Neural cell (in vitro differentiated cells): ENCODE measurements around the gene PRKCD.

Source experiments
- EP300 ChIP-seq: fragments of 450-650 bp; conservative IDR thresholded peaks from 2 replicates; pipeline ENCODE4 v1.6.1; 2014; ENCODE audit warnings: antibody characterized with exemption, mild to moderate bottlenecking, moderate library complexity; ENCODE audit not compliant: poor library complexity, severe bottlenecking
- SMC3 ChIP-seq: fragments of 450-650 bp; conservative IDR thresholded peaks from 2 replicates; pipeline ENCODE4 v1.6.1; 2014; ENCODE audit warnings: antibody characterized with exemption, mild to moderate bottlenecking, moderate library complexity; ENCODE audit not compliant: poor library complexity
- TAF1 ChIP-seq: IDR thresholded peaks from 2 replicates; pipeline ENCODE4 v1.6.1; 2012; ENCODE audit warnings: low read depth
- TF ChIP-seq, protein P1 (sequence below): fragments of 450-650 bp; IDR thresholded peaks from 2 replicates; pipeline ENCODE4 v1.5.1; 2014; ENCODE audit warnings: antibody characterized with exemption, mild to moderate bottlenecking, moderate library complexity; ENCODE audit not compliant: poor library complexity, severe bottlenecking
- TF ChIP-seq, protein P2 (sequence below): IDR thresholded peaks from 2 replicates; pipeline ENCODE4 v1.6.1; 2012; ENCODE audit warnings: borderline replicate concordance

- TF ChIP-seq, protein P1, sequence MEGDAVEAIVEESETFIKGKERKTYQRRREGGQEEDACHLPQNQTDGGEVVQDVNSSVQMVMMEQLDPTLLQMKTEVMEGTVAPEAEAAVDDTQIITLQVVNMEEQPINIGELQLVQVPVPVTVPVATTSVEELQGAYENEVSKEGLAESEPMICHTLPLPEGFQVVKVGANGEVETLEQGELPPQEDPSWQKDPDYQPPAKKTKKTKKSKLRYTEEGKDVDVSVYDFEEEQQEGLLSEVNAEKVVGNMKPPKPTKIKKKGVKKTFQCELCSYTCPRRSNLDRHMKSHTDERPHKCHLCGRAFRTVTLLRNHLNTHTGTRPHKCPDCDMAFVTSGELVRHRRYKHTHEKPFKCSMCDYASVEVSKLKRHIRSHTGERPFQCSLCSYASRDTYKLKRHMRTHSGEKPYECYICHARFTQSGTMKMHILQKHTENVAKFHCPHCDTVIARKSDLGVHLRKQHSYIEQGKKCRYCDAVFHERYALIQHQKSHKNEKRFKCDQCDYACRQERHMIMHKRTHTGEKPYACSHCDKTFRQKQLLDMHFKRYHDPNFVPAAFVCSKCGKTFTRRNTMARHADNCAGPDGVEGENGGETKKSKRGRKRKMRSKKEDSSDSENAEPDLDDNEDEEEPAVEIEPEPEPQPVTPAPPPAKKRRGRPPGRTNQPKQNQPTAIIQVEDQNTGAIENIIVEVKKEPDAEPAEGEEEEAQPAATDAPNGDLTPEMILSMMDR = no peak
- TF ChIP-seq SMC3 (no peak), TAF1 (no peak), EP300 (no peak)
- TF ChIP-seq, protein P2, sequence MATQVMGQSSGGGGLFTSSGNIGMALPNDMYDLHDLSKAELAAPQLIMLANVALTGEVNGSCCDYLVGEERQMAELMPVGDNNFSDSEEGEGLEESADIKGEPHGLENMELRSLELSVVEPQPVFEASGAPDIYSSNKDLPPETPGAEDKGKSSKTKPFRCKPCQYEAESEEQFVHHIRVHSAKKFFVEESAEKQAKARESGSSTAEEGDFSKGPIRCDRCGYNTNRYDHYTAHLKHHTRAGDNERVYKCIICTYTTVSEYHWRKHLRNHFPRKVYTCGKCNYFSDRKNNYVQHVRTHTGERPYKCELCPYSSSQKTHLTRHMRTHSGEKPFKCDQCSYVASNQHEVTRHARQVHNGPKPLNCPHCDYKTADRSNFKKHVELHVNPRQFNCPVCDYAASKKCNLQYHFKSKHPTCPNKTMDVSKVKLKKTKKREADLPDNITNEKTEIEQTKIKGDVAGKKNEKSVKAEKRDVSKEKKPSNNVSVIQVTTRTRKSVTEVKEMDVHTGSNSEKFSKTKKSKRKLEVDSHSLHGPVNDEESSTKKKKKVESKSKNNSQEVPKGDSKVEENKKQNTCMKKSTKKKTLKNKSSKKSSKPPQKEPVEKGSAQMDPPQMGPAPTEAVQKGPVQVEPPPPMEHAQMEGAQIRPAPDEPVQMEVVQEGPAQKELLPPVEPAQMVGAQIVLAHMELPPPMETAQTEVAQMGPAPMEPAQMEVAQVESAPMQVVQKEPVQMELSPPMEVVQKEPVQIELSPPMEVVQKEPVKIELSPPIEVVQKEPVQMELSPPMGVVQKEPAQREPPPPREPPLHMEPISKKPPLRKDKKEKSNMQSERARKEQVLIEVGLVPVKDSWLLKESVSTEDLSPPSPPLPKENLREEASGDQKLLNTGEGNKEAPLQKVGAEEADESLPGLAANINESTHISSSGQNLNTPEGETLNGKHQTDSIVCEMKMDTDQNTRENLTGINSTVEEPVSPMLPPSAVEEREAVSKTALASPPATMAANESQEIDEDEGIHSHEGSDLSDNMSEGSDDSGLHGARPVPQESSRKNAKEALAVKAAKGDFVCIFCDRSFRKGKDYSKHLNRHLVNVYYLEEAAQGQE = no peak
Observed at GRCh38 chr3:53156368-53156834, 4.6 kb upstream of the PRKCD start.
